ENCODE data around the gene ATP11A.

The ATP11A gene

GRCh38 chr13:112839356-112840105 lies 149.7 kb downstream of the ATP11A start:
- no peaks in the 10 kb centered on the region for H3K9me3 ChIP-seq (ENCODE audit: control insufficient read depth, insufficient read depth, low read depth, low read length)
- TF ChIP-seq ZNF785 (tag by site-specific recombination; IDR thresholded peaks at IDR 0.05) (no peak), ZSCAN30 (tag by site-specific recombination; IDR thresholded peaks at IDR 0.05) (no peak), ZNF76 (tag by site-specific recombination; IDR thresholded peaks at IDR 0.05; ENCODE audit: borderline replicate concordance, low read depth) (no peak), ZNF23 (tag by site-specific recombination; IDR thresholded peaks at IDR 0.05; ENCODE audit: borderline replicate concordance) (no peak), ZFP37 (tag by site-specific recombination; IDR thresholded peaks at IDR 0.05) (no peak), ZNF175 (tag by site-specific recombination; IDR thresholded peaks at IDR 0.05) (no peak), ZNF280D (tag by site-specific recombination; IDR thresholded peaks at IDR 0.05) (no peak), ZNF18 (tag by site-specific recombination; IDR thresholded peaks at IDR 0.05) (no peak), KLF9 (tag by site-specific recombination; IDR thresholded peaks at IDR 0.05; ENCODE audit: low read depth) (no peak), ZNF521 (tag by site-specific recombination; IDR thresholded peaks at IDR 0.05) (no peak), ZNF148 (tag by site-specific recombination; IDR thresholded peaks at IDR 0.05; ENCODE audit: borderline replicate concordance) (no peak), EGR2 (tag by site-specific recombination; IDR thresholded peaks at IDR 0.05; ENCODE audit: low read depth) (no peak), PRDM6 (tag by site-specific recombination; IDR thresholded peaks at IDR 0.05) (no peak), ZNF704 (tag by site-specific recombination; IDR thresholded peaks at IDR 0.05) (no peak), ZNF776 (tag by site-specific recombination; IDR thresholded peaks at IDR 0.05; ENCODE audit: borderline replicate concordance) (no peak), ZNF843 (tag by site-specific recombination; IDR thresholded peaks at IDR 0.05) (no peak), ZNF626 (tag by site-specific recombination; IDR thresholded peaks at IDR 0.05) (no peak), ZFP69B (tag by site-specific recombination; IDR thresholded peaks at IDR 0.05) (no peak)
- TF ChIP-seq, protein P1, sequence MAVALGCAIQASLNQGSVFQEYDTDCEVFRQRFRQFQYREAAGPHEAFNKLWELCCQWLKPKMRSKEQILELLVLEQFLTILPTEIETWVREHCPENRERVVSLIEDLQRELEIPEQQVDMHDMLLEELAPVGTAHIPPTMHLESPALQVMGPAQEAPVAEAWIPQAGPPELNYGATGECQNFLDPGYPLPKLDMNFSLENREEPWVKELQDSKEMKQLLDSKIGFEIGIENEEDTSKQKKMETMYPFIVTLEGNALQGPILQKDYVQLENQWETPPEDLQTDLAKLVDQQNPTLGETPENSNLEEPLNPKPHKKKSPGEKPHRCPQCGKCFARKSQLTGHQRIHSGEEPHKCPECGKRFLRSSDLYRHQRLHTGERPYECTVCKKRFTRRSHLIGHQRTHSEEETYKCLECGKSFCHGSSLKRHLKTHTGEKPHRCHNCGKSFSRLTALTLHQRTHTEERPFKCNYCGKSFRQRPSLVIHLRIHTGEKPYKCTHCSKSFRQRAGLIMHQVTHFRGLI (tag by site-specific recombination; IDR thresholded peaks at IDR 0.05), result no peak
- peaks cover 0 to 47% of the 10 kb centered on the region in 2 experiments; a peak in 1 of 3 replicates for H3K36me3 ChIP-seq (ENCODE audit: control insufficient read depth in 2 of 2, insufficient read depth in 1 of 2, low read length in 2 of 2)
- ChIA-PET CTCF (interaction anchor here (0.7 kb wide), 1 partner anchor 300 kb away, joined by 3 read pairs; no protein-coding TSS in a partner anchor), POLR2A (no interaction called here)
- H3K27ac ChIP-seq (ENCODE audit: extremely low read depth, low read depth, low read length), result no peak overlapping the region
- H3K4me3 ChIP-seq (ENCODE audit: low read depth, low read length), result no peak overlapping the region
- no peaks in the 10 kb centered on the region for H3K4me1 ChIP-seq (ENCODE audit: control insufficient read depth, insufficient read depth, low read length)

Measured in HEK293 (cell line).